Measurements from ENCODE around the gene TMEM131L.
"Not testable (repeated sequence)": the region's sequence is repeated elsewhere in the genome, so short reads cannot be mapped to it uniquely, and the experiment has no call there.

The TMEM131L gene

DNA sequence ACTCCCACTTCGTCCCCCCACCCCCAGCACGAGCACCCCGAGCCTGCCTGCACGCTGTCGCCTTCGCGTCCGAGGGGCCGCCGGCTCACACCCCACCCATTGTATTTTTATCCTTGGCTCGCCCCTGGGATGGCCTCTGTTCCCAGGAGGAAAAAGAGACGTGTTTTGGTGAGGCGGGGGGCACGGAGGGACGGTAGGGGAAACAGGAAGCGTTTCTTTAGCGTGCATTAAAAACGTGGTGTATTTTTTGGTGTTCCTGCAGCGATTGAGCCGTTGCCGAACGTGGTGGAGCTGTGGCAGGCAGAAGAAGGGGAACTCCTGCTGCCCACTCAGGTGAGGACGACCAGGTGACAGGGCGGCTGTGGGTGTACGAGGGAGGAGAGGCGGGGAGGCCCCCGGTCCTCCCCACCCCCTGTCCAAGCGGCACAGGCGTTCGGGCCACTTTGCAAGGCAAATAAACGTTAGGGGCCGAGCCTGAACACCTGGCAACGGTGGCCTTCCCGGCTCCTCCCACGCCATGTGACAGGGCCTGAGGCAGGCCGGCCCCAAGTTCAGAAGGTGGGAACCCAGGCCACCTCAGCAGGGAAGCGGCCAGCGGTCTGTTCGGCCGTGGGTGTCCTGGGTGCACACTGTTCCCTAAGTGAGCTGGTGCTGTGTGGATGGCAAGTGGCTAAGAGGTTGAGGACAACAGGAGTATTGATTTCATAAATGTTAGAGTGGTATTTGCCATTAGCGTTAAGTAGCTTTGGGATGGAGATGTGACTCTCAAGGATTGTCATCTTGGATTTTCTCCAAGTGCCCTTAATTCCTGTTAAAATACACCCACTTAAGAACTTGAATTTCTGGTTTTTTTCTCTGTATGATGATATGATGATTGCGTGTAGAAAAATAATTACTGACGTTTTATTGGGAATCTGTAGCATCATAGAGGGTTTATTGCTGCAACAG, 1.1 kb downstream of the TMEM131L start:
- H3K4me3 ChIP-seq = peak overlapping the region; percentile 75 to 99 (median 88)
- peak overlapping the region; percentile 81 to 98 (median 96) for H3K4me2 ChIP-seq
- H3K9ac ChIP-seq = peak overlapping the region; percentile 77 to 98 (median 94)
- H3K9me3 ChIP-seq (replicated peaks in 1 of 11) = no peaks in the 10 kb centered on the region
- H3K36me3 ChIP-seq = peaks cover 0 to 36% (median 17%) of the 10 kb centered on the region in 11 experiments; a peak in 12 of 22 replicates
- H4K20me1 ChIP-seq = peaks cover 6 to 59% (median 52%) of the 10 kb centered on the region in 11 experiments; a peak in 21 of 22 replicates
- H3K27me3 ChIP-seq = no peaks in the 10 kb centered on the region
- peaks cover 54 to 73% (median 61%) of the 10 kb centered on the region in 10 experiments for H3K4me1 ChIP-seq
- peak overlapping the region; percentile 21 to 96 (median 93); a peak in 21 of 22 replicates for H3K27ac ChIP-seq
- no peak for TF ChIP-seq Cebpa-rat (IDR thresholded peaks at IDR 0.05)

DNA sequence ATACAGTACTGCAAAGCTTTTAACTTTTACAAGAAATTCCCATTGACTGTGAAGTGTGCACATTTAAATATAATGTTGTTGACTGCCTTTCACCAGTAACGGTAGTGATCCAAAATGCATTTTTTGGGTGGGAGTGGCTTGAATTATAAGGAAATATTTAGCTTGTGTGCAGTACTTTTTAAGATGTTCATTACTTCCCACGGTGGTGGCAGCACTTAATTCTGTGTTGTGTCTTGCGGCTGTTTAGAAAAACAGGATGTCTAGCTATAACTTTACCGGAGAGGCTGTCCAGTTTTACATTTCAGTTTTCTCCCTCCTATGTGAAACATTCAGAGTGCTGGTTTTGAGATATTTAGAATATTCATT, 1.7 kb downstream of the TMEM131L start:
- Histone ChIP-seq H3K27me3 (no peaks in the 10 kb centered on the region), H3K4me3 (peak overlapping the region; percentile 75 to 99 (median 88)), H4K20me1 (peaks cover 12 to 65% (median 59%) of the 10 kb centered on the region in 11 experiments; a peak in 21 of 22 replicates), H3K4me1 (peaks cover 61 to 79% (median 66%) of the 10 kb centered on the region in 10 experiments), H3K9me3 (replicated peaks in 1 of 11) (0 out of 22 replicates have a peak, but pooled peaks cover 0 to 3% (median 0%) of the 10 kb centered on the region in 11 experiments), H3K27ac (peak overlapping the region in 9 of 11 experiments; percentile 85 to 96 (median 94); a peak in 18 of 22 replicates), H3K9ac (peak overlapping the region; percentile 77 to 98 (median 94); a peak in 21 of 22 replicates), H3K36me3 (peaks cover 0 to 43% (median 23%) of the 10 kb centered on the region in 11 experiments; a peak in 15 of 22 replicates), H3K4me2 (peak overlapping the region; percentile 81 to 98 (median 96))
- no peak for TF ChIP-seq Cebpa-rat (IDR thresholded peaks at IDR 0.05)

DNA sequence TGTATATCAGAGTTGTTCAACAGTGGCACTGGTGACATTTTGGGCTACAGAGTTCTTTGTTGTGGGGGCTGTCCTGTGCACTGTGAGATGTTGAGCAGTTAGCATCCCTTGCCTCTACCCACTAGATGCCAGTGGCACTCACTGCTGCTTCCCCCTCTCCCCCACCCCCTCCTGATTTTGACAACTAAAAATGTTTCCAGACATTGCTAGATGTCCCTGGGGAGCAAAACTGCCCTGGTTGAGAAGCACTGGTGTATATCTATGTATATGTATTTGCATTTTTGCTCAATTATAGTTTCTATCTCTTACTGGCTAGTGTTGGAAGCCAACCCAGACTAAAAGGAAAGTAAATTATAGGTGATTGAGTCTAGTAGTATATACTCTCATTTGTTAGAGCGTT, 2.4 kb downstream of the TMEM131L start:
- Histone ChIP-seq H3K9ac (peak overlapping the region; percentile 77 to 98 (median 94); a peak in 21 of 22 replicates), H3K4me2 (peak overlapping the region; percentile 81 to 98 (median 96)), H4K20me1 (peaks cover 14 to 72% (median 64%) of the 10 kb centered on the region in 11 experiments; a peak in 21 of 22 replicates), H3K36me3 (peaks cover 0 to 50% (median 31%) of the 10 kb centered on the region in 11 experiments; a peak in 17 of 22 replicates), H3K27ac (peak overlapping the region in 9 of 11 experiments; percentile 85 to 96 (median 94); a peak in 17 of 22 replicates), H3K4me3 (peak overlapping the region; percentile 75 to 99 (median 88)), H3K27me3 (no peaks in the 10 kb centered on the region), H3K4me1 (peaks cover 65 to 84% (median 68%) of the 10 kb centered on the region in 10 experiments), H3K9me3 (replicated peaks in 1 of 11) (0 out of 22 replicates have a peak, but pooled peaks cover 0 to 3% (median 0%) of the 10 kb centered on the region in 11 experiments)
- TF ChIP-seq Cebpa-rat (IDR thresholded peaks at IDR 0.05) = no peak

DNA sequence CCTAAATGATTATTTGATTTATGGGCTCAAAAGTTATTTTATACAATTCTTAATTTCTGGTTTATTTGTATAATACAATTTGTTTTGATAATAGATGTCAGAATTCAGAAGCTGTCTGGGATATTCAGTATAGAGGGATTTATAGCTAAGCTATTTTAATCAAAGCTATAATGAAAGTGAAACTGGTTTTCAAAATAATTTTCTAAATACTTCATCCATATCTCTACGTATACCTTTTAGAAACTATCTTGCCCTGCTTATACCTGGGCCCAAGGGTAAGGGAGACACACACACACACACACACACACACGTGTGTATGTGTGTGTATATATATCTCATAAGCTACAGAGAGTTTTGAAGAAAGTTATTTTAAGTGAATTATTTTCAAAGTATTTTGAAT, 2.9 kb downstream of the TMEM131L start:
- no peak for TF ChIP-seq Cebpa-rat (IDR thresholded peaks at IDR 0.05)
- peak overlapping the region in 9 of 11 experiments; percentile 85 to 96 (median 94); a peak in 18 of 22 replicates for H3K27ac ChIP-seq
- H3K27me3 ChIP-seq = no peaks in the 10 kb centered on the region
- peak overlapping the region; percentile 75 to 99 (median 88) for H3K4me3 ChIP-seq
- H3K9ac ChIP-seq = peak overlapping the region; percentile 77 to 98 (median 94); a peak in 20 of 22 replicates
- H3K9me3 ChIP-seq (replicated peaks in 1 of 11) = 0 out of 22 replicates have a peak, but pooled peaks cover 0 to 3% (median 0%) of the 10 kb centered on the region in 11 experiments
- H3K4me1 ChIP-seq = peaks cover 65 to 84% (median 68%) of the 10 kb centered on the region in 10 experiments
- H3K4me2 ChIP-seq = peak overlapping the region; percentile 81 to 98 (median 96)
- peaks cover 2 to 54% (median 35%) of the 10 kb centered on the region in 11 experiments; a peak in 21 of 22 replicates for H3K36me3 ChIP-seq
- peaks cover 14 to 77% (median 65%) of the 10 kb centered on the region in 11 experiments; a peak in 21 of 22 replicates for H4K20me1 ChIP-seq

DNA sequence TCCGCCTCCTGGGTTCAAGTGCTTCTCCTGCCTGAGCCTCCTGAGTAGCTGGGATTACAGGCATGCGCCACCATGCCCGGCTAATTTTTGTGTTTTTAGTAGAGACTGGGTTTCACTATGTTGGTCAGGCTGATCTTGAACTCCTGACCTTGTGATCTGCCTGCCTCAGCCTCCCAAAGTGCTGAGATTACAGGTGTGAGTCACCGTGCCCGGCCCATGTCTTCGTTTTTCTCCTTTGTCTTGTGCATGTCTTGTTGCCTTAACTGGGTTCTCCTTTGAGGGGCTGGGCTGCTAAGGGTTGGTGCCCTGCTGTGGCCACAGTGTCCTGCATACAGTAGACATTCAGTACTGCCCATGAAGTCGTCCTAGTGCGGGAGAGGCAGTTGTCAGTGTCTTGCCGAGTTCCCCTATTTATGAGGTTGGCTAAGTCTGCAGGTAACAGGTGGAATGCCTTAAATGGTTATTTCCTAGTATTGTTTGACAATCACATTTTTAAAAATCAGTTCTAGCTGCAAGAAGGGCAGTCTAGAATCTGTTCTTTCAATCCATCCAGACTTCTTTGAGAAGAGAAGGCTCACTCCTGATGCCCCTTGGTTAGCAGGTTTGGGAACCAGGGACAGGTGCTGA, 5.0 kb downstream of the TMEM131L start:
- H3K4me1 ChIP-seq = peaks cover 63 to 79% (median 72%) of the 10 kb centered on the region in 10 experiments
- H3K9me3 ChIP-seq (replicated peaks in 1 of 11); H3K27me3 ChIP-seq: not testable (repeated sequence)
- H3K9ac ChIP-seq = peak overlapping the region in 9 of 11 experiments; percentile 86 to 98 (median 95); a peak in 16 of 22 replicates
- peak overlapping the region in 9 of 11 experiments; percentile 85 to 96 (median 94); a peak in 18 of 22 replicates for H3K27ac ChIP-seq
- H3K4me2 ChIP-seq = peak overlapping the region; percentile 81 to 98 (median 96)
- H3K4me3 ChIP-seq = peak overlapping the region in 8 of 10 experiments; percentile 47 to 99 (median 88); a peak in 16 of 20 replicates
- H3K36me3 ChIP-seq = peaks cover 11 to 76% (median 52%) of the 10 kb centered on the region in 11 experiments
- peaks cover 14 to 94% (median 65%) of the 10 kb centered on the region in 11 experiments; a peak in 21 of 22 replicates for H4K20me1 ChIP-seq

DNA sequence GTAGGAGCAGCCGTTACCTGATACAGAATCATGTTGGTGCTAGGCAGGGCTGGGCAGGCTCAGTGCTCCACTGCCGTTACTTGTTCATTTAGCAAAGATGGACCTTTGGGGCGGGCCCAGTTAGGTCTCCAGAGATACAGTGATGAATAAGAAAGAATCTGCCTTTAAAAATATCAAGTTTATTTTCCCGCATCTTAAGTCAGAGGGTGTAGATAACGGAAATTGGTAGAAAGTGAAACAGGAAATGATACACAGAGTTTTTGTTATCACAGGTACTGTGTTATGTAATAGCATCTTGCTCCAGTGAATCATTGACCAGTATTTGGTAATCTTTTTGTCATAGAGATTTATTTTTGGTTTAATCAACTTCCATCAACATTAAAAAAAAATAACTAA, 5.5 kb downstream of the TMEM131L start:
- peak overlapping the region; percentile 81 to 98 (median 96) for H3K4me2 ChIP-seq
- H3K36me3 ChIP-seq = peaks cover 11 to 81% (median 56%) of the 10 kb centered on the region in 11 experiments
- H3K9ac ChIP-seq = peak overlapping the region in 9 of 11 experiments; percentile 86 to 98 (median 95); a peak in 16 of 22 replicates
- H3K27me3 ChIP-seq = no peaks in the 10 kb centered on the region
- H3K4me1 ChIP-seq = peaks cover 67 to 82% (median 77%) of the 10 kb centered on the region in 10 experiments
- 0 out of 22 replicates have a peak, but pooled peaks cover 0 to 3% (median 0%) of the 10 kb centered on the region in 11 experiments for H3K9me3 ChIP-seq (replicated peaks in 1 of 11)
- H3K27ac ChIP-seq = peak overlapping the region in 9 of 11 experiments; percentile 85 to 96 (median 94); a peak in 18 of 22 replicates
- H4K20me1 ChIP-seq = peaks cover 14 to 97% (median 65%) of the 10 kb centered on the region in 11 experiments; a peak in 21 of 22 replicates
- 0 out of 22 replicates have a peak, but pooled peaks of 1 of the 11 experiments have one; percentile 18 for TF ChIP-seq Cebpa-rat (IDR thresholded peaks at IDR 0.05)
- H3K4me3 ChIP-seq = peak overlapping the region in 8 of 10 experiments; percentile 47 to 99 (median 88); a peak in 16 of 20 replicates

DNA sequence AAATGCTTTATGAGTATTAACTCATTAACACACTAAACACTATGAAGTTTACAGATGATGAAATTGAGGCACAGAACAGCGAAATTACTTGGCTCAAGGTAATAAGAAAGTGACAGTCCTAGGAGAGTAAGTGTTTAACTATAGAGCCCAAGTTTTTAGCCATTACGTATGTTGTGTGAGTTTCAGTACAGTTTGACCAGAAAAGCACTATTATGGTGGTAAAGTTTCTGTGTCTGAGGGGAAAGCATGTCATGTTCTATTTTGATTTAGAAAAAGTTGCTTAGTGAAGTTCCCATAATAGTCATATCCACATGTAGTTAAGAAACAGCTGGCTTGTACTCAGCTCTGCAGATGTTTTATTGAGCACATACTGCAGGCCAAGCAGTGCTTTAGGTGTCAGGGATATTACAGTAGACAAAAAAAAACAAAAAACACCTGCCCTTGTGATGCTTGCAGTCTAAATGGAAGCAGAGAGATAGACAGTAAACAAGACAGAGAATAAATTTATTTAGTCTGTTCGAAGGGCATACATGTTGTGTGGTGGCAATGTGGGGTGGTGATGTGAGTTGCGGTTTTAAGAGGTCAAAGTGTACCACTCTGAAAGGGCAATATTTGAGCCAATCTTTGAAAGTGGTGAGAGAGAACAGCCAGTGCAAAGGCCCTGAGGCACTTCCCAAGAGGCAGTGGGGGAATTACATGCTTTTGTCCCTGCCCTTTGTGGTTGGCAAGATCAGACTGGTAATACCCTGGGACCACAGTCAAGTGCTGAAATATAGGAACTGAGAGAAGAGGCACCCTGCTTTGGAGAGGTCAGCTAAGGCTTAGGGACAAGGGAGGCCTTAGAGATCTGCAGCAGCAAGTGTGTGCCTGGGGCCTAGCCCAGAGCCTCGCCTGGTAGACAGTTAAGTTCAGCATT, 6.2 kb downstream of the TMEM131L start:
- TF ChIP-seq Cebpa-rat (IDR thresholded peaks at IDR 0.05) = no peak
- Histone ChIP-seq H3K4me3 (peak overlapping the region in 7 of 10 experiments; percentile 11 to 99 (median 18); a peak in 7 of 20 replicates), H3K4me2 (peak overlapping the region; percentile 81 to 98 (median 96)), H3K9me3 (replicated peaks in 1 of 11) (0 out of 22 replicates have a peak, but pooled peaks cover 0 to 3% (median 0%) of the 10 kb centered on the region in 11 experiments), H3K36me3 (peaks cover 11 to 84% (median 56%) of the 10 kb centered on the region in 11 experiments), H4K20me1 (peaks cover 14 to 97% (median 67%) of the 10 kb centered on the region in 11 experiments; a peak in 21 of 22 replicates), H3K9ac (peak overlapping the region in 9 of 11 experiments; percentile 15 to 94 (median 46); a peak in 15 of 22 replicates), H3K27ac (peak overlapping the region in 9 of 11 experiments; percentile 85 to 96 (median 94); a peak in 18 of 22 replicates), H3K27me3 (no peaks in the 10 kb centered on the region), H3K4me1 (peaks cover 73 to 89% (median 82%) of the 10 kb centered on the region in 10 experiments)
